GM21825 (cell line): ENCODE results near the gene VRK2.
"Not testable (repeated sequence)": the region's sequence is repeated elsewhere in the genome, so short reads cannot be mapped to it uniquely, and the experiment has no call there.

ENCODE experiments used
- ATAC-seq: cut with Tn5 transposase; IDR thresholded peaks from one replicate; pipeline ENCODE4 v1.9.1; 2021; ENCODE audit warnings: mild to moderate bottlenecking, moderate library complexity; ENCODE audit not compliant: unreplicated experiment

VRK2 gene

GRCh38 chr2:58157754-58158153, 111.1 kb downstream of the VRK2 start:
- no peak for ATAC-seq

- no peak for ATAC-seq
Measured at GRCh38 chr2:58158481-58158880, 111.9 kb downstream of the VRK2 start.

GRCh38 chr2:58163913-58164312, 117.3 kb downstream of the VRK2 start:
- ATAC-seq: no peak

- not testable (repeated sequence) for ATAC-seq
Measured at GRCh38 chr2:58168130-58168529, 121.5 kb downstream of the VRK2 start.

- ATAC-seq: not testable (repeated sequence)
Measured at GRCh38 chr2:58169845-58170244, 123.2 kb downstream of the VRK2 start.

- not testable (repeated sequence) for ATAC-seq
Measured at GRCh38 chr2:58170334-58170933, 123.8 kb downstream of the VRK2 start.

- ATAC-seq: not testable (repeated sequence)
Measured at GRCh38 chr2:58171831-58172230, 125.2 kb downstream of the VRK2 start.

GRCh38 chr2:58177187-58177586, 130.6 kb downstream of the VRK2 start:
- ATAC-seq: not testable (repeated sequence)

- not testable (repeated sequence) for ATAC-seq
Measured at GRCh38 chr2:58180175-58180574, 133.6 kb downstream of the VRK2 start.

- no peak for ATAC-seq
Measured at GRCh38 chr2:58180635-58181034, 134.0 kb downstream of the VRK2 start.

GRCh38 chr2:58182527-58182926, 135.9 kb downstream of the VRK2 start:
- ATAC-seq: no peak

GRCh38 chr2:58186501-58186900, 139.9 kb downstream of the VRK2 start:
- ATAC-seq: no peak

- ATAC-seq: not testable (repeated sequence)
Measured at GRCh38 chr2:58187022-58187421, 140.4 kb downstream of the VRK2 start.

GRCh38 chr2:58194458-58194857, 147.9 kb downstream of the VRK2 start:
- no peak for ATAC-seq

GRCh38 chr2:58195662-58196061, 149.1 kb downstream of the VRK2 start:
- ATAC-seq: no peak

- no peak for ATAC-seq
Measured at GRCh38 chr2:58197894-58198293, 151.3 kb downstream of the VRK2 start.

GRCh38 chr2:58202404-58202803, 155.8 kb downstream of the VRK2 start:
- ATAC-seq: no peak

GRCh38 chr2:58203018-58203417, 156.4 kb downstream of the VRK2 start:
- ATAC-seq: no peak

- no peak for ATAC-seq
Measured at GRCh38 chr2:58204195-58204959, 157.8 kb downstream of the VRK2 start.

GRCh38 chr2:58206785-58207184, 160.2 kb downstream of the VRK2 start:
- no peak for ATAC-seq

GRCh38 chr2:58207189-58207588, 160.6 kb downstream of the VRK2 start:
- no peak for ATAC-seq
